ENCODE measurements around the gene TMEM221. TPM values are rescaled to one million over a fixed set of nuclear protein-coding genes. Genes with fewer than 3 reads are reported as not detected.
A peak's percentile ranks its signal among the peaks of the same experiment; 100 is the strongest.

Gene TMEM221
- total RNA-seq, 1 donor from 2014 or later = 0.30 TPM

DNA sequence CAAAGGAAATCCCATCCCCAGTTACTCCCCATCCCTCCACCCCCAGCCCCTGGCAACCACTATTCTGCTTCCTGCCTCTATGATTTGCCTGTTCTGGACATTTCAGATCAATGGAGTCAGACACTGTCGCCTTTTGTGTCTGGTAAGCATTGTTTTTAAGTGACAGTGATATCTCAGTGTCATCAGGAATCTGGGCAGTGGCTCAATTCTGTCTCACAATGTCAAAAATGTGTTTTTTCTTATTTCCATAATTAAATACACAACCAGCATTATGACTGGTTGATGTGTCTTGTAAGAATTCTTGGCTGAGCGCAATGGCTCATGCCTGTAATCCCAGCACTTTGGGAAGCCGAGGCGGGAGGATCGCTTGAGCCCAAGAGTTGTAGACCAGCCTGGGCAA is 42.8 kb upstream of the TMEM221 start:
- Mint-ChIP-seq H3K27me3 (ENCODE audit: unreplicated experiment) (no peaks in the 10 kb centered on the region), H3K4me3 (ENCODE audit: unreplicated experiment) (no peak overlapping the region), H3K9me3 (ENCODE audit: unreplicated experiment) (no peaks in the 10 kb centered on the region), H3K27ac (ENCODE audit: unreplicated experiment) (no peak overlapping the region), H3K36me3 (ENCODE audit: unreplicated experiment) (peaks cover 9% of the 10 kb centered on the region), H3K4me1 (ENCODE audit: unreplicated experiment) (peaks cover 8% of the 10 kb centered on the region)
- DNase-seq (ENCODE audit: extremely low spot score, unreplicated experiment) = no peak
- TF ChIP-seq, protein P1, sequence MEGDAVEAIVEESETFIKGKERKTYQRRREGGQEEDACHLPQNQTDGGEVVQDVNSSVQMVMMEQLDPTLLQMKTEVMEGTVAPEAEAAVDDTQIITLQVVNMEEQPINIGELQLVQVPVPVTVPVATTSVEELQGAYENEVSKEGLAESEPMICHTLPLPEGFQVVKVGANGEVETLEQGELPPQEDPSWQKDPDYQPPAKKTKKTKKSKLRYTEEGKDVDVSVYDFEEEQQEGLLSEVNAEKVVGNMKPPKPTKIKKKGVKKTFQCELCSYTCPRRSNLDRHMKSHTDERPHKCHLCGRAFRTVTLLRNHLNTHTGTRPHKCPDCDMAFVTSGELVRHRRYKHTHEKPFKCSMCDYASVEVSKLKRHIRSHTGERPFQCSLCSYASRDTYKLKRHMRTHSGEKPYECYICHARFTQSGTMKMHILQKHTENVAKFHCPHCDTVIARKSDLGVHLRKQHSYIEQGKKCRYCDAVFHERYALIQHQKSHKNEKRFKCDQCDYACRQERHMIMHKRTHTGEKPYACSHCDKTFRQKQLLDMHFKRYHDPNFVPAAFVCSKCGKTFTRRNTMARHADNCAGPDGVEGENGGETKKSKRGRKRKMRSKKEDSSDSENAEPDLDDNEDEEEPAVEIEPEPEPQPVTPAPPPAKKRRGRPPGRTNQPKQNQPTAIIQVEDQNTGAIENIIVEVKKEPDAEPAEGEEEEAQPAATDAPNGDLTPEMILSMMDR (IDR thresholded peaks at IDR 0.05) = no peak

DNA sequence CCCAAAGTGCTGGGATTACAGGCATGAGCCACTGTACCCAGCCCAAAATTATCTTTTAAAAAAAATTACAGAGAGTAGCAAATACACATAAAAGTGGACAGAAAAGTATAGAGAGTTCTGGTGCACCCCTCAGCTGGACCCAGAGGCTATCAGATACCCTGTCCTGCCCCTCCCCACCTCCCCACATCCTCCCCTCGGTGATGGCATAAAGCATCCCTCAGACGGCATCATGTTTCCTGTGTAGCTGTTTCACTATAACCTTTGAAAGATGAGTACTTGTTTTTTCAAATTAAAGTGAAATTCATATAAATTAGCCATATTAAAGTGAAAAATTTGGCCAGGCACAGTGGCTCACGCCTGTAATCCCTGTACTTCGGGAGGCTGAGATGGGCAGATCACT is 41.9 kb upstream of the TMEM221 start:
- H3K4me3 Mint-ChIP-seq (ENCODE audit: unreplicated experiment) = no peak overlapping the region
- H3K4me1 Mint-ChIP-seq (ENCODE audit: unreplicated experiment) = peaks cover 4% of the 10 kb centered on the region
- H3K36me3 Mint-ChIP-seq (ENCODE audit: unreplicated experiment) = peaks cover 4% of the 10 kb centered on the region
- H3K9me3 Mint-ChIP-seq (ENCODE audit: unreplicated experiment) = no peaks in the 10 kb centered on the region
- no peaks in the 10 kb centered on the region for H3K27me3 Mint-ChIP-seq (ENCODE audit: unreplicated experiment)
- DNase-seq (ENCODE audit: extremely low spot score, unreplicated experiment) = no peak
- TF ChIP-seq, protein P1 (IDR thresholded peaks at IDR 0.05) = no peak
- H3K27ac Mint-ChIP-seq (ENCODE audit: unreplicated experiment) = no peak overlapping the region

DNA sequence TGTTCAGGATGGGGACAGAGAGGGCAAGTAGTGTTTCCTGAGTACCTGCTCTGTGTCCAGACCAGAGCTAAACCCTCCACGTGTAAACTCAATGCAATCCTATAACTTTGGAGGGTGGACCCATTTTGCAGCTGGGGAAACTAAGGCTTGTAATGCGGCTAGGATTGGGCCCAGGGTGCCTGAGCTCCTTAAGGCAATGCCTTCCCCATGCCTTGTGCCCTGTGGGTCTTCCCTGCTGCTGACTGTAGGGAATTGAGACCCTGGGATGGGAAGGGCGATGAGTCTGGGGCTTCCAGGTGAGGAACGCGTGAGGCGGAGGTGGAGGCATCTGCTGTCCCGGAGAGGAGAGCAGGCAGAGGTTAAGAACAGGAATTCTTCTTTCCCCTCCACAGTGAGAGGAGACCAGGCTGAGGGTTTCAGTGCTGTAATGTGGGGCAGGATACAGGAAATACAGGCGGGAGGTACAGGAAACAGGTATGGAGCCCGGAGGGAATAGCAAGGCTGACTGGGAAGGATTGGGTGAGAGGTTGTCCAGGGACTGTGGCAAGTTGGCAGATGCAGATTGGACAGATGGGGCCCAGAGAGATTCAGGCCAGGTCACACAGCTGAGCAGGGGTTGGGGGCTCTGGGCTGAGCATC is 41.0 kb upstream of the TMEM221 start:
- TF ChIP-seq, protein P1 (IDR thresholded peaks at IDR 0.05) = no peak
- DNase-seq (ENCODE audit: extremely low spot score, unreplicated experiment) = no peak
- Mint-ChIP-seq H3K36me3 (ENCODE audit: unreplicated experiment) (peaks cover 4% of the 10 kb centered on the region), H3K27me3 (ENCODE audit: unreplicated experiment) (no peaks in the 10 kb centered on the region), H3K27ac (ENCODE audit: unreplicated experiment) (no peak overlapping the region), H3K4me3 (ENCODE audit: unreplicated experiment) (no peak overlapping the region), H3K9me3 (ENCODE audit: unreplicated experiment) (no peaks in the 10 kb centered on the region), H3K4me1 (ENCODE audit: unreplicated experiment) (peaks cover 4% of the 10 kb centered on the region)

DNA sequence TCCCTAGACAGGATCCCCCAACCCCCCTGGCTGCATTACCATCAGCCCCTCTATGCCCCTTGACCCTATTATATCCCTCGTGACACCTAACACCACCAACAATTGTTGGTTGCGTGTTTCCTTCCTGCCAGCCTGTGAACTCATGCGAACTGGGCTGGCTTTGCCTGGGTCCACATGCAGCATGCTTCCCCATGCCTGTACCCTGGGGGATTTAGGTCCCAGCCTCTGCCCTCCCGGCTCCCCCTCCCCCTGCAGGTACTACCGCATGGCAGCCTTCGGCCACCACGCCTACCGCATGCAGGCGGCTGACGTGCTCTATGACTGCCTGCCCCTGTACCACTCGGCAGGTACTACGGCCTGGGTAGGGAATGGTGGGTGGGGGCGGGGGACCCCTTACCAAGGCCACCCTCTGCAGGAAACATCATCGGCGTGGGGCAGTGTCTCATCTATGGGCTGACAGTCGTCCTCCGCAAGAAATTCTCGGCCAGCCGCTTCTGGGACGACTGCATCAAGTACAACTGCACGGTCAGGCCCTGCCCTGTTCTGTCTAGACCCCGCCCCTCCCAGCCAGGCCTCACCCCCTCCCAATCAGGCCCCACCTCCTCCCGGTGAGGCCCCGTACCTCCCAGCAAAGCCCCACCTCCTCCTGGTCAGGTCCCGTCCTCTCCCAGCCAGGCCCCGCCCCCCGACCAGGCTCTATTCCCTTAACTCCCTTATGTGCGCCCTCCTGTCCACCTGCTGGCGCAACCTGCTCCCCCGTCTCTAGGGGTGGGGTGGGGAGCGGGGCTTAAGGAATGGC is 40.3 kb upstream of the TMEM221 start:
- Mint-ChIP-seq H3K27me3 (ENCODE audit: unreplicated experiment) (no peaks in the 10 kb centered on the region), H3K4me3 (ENCODE audit: unreplicated experiment) (no peak overlapping the region), H3K9me3 (ENCODE audit: unreplicated experiment) (no peaks in the 10 kb centered on the region), H3K36me3 (ENCODE audit: unreplicated experiment) (peaks cover 4% of the 10 kb centered on the region), H3K4me1 (ENCODE audit: unreplicated experiment) (peaks cover 4% of the 10 kb centered on the region), H3K27ac (ENCODE audit: unreplicated experiment) (no peak overlapping the region)
- DNase-seq (ENCODE audit: extremely low spot score, unreplicated experiment) = no peak
- TF ChIP-seq, protein P1 (IDR thresholded peaks at IDR 0.05) = peak; percentile 8

Measured in osteocyte (in vitro differentiated cells).